Dermis blood vessel endothelial cell (primary cell): Measurements from ENCODE around the gene BSPRY. TPM values are rescaled to one million over a fixed set of nuclear protein-coding genes. Genes with fewer than 3 reads are reported as not detected.
"Not testable (repeated sequence)": the region's sequence is repeated elsewhere in the genome, so short reads cannot be mapped to it uniquely, and the experiment has no call there.

ENCODE experiments used
- DNase-seq: peaks from one replicate; pipeline ENCODE4 v3.0.0; 2010
- total RNA-seq: library from RNA; depleted of rRNA; stranded (reverse); fragments of >200 nt; gene quantifications from 2 replicates; pipeline ENCODE4 v1.2.3, GENCODE V29; 2014

BSPRY gene
- total RNA-seq, 1 donor from 2014 or later: not detected

GRCh38 chr9:113341712-113342410, 7.5 kb upstream of the BSPRY start:
- no peak for DNase-seq

- DNase-seq: peak; percentile 23
Observed at GRCh38 chr9:113343732-113344231, 5.6 kb upstream of the BSPRY start.

DNA sequence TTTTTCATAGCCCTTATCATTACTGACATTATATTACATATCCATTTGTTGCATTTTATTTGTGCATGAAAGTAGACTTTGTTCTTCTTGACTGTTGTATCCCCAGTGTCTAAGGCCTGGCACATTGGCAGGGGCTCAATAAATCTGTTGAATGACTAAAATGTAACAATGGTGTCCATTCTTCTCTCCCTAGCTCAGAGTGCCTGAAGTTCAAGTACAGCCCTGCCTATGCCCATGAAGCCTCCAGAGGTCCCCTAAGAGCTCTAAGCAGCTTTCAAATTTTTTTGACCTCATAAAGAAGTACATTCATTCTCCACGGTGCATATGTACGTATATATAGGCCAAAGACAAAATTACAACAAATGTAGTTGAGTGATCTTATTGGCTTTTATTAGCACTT, 4.2 kb upstream of the BSPRY start:
- DNase-seq: no peak

GRCh38 chr9:113345671-113346070, 3.7 kb upstream of the BSPRY start:
- no peak for DNase-seq

- DNase-seq: no peak
Observed at GRCh38 chr9:113348437-113348836, 904 bp upstream of the BSPRY start.

DNA sequence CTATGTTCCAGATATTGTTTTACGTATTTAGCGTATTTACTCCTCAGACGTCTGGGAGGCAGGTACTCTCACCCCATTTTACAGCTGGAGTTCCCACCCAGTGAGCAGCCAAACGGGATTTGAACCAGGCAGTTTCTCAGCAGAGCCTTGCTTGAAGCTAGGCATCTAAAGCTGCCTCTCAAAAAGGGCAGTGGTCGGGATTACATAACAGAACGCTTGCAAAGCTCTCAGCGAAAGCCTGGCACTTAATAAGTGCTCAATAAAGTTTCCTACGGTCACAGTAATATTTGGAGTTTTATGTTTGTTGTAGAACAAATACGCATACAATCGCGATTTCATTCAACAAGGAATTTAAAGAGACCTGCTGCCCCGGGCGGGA, 286 bp upstream of the BSPRY start:
- DNase-seq: no peak

DNA sequence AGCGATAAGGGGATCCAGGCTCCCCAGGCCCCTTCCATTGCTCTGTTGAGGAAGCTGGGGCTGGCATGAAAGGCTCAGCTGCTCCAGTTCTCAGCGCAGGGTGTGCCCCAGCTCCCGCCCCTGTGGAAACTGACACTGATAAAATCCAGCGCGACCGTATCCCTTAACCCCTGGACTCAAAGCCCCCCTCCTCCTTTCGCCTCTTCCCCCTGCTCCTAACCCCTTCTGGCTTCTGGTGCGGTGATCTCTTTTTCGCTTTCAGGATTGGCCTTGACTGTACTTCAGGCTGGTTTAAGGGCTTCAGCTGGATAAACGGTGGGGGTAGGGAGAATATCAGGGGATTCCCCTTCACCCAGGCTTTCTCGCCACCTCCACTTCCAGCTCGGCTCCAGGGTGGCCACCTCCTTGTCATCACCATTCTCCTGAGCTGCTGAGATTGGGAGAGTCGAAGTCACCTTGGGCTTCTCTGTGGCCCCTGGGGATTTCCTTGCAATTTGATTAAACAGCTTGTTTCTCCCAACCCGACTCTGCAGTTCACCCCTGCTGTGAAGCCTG, 843 bp downstream of the BSPRY start:
- no peak for DNase-seq

- peak; percentile 11 for DNase-seq
Observed at GRCh38 chr9:113350937-113351336, 1.6 kb downstream of the BSPRY start.

DNA sequence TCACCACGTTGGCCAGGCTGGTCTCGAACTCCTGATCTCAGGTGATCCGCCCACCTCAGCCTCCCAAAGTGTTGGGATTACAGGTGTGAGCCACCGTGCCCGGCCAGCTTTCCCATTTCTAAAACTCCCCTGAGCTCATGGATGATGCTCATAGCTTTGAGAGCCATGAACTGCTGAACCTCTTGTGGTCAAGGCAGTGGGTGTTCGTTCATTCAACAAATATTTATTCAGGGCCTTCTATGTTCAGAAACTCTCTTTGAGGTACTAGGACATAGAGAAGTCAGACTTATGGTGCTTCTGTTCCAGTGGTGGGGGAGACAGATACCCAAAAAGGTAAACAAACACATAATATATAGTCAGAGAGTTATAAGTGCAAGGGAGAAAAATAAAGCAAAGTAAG, 2.7 kb downstream of the BSPRY start:
- DNase-seq: no peak

- no peak for DNase-seq
Observed at GRCh38 chr9:113352411-113352810, 3.1 kb downstream of the BSPRY start.

DNA sequence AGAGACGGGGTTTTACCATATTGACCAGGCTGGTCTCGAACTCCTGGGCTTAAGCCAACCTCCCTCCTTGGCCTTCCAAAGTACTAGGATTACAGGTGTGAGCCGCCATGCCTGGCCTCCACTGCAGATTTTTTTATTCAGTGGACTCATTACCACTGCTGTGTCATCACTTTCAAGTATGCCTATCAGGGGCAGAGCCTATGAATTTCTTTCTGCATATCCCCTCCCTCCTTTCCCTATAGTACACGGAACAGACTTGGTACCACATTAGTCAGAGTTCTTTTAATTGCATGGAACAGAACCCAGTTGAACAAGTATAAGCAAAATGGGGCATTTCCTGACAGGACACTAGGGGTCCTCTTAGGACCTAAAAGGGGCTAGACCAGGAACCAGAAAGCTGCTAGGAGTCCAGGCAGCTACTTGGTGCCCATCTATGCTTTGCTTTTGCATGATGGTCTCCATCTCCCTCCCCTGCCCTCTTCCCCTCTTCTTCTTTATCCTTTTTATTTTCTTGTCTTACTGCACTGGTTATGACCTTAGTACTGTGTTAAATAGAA, 5.8 kb downstream of the BSPRY start:
- DNase-seq: no peak

DNA sequence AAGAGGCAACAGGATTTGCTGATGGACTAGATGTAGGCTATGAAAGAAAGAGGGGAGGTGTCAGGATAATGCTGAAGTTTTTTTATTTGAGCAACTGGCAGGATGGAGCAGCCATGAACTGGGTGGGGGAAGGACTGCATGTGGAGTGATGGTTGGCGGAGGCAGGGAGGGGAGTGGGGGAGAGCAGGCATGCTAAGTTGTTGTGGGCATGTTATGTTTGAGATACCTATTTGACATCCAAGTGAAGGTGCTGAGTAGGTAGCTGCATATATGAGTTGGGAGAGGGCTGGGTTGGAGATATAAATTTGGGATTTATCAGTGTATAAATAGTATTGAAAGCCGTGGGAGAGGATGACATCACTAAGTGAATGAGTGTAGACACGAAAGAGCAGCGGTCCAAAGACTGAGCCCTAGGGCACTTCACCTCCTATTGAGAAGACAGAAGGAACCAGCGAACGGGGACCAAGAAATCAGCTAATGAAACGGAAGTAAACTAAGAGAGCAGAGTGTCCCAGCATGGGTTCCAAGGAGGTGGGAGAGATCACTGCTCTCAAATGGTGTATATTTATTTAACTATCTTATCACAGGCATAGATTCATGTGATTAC, 7.4 kb downstream of the BSPRY start:
- DNase-seq: no peak

DNA sequence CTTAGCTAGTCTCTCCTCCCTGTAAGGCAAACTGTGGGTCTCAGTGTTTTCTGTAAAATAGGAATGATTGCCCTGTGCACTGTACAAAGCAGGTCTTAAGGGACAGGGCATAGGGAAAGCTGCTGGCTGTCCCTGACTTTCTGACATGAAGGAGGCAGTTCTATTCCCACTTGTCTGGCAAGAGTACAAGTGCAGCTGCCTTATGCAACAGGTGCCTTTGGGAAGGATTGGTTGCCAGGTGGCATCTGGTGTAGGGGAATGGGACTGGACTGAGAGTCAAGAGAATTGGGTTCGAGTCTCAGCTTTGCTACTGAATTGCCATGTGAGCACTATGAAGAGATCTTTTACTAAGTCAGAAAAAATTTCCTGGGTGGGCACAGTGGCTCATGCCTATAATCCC, 10.0 kb downstream of the BSPRY start:
- DNase-seq: no peak

GRCh38 chr9:113360242-113360842, 11.0 kb downstream of the BSPRY start:
- DNase-seq: no peak

DNA sequence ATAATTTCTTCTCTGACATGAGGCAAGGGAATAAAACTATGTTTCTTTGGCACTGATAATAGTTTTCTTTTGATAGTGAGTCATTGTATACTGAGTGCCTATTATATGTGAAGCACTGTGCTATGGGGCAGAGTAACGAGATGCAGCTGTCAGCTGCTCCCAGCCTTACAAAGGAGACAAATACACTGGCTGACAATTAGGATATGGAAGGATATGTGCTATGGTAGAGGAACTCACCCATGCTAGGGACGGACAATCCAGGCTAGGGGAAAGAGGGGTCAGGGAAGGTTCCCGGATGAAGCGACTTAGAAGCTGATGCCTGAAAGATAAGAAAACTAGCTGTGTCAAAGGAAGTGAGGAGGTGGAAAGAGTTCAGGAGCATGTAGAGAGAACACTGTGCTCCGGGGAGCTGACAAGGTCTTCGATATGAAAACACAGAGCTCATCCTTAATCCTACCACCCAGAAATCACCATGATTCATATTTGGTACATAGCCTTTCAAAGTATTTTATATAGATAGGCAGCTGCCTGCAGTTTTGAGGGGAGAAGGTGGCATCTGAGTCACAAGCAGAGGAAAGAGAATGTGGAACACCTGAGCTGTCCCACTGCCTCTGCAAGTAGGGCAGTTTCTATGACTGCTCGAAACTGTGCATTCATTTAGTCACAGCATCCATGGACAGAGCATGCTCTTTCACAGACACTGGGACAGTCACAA, 12.1 kb downstream of the BSPRY start:
- DNase-seq: peak; percentile 43

- DNase-seq: no peak
Observed at GRCh38 chr9:113363336-113363735, 14.0 kb downstream of the BSPRY start.

GRCh38 chr9:113364951-113365350, 15.6 kb downstream of the BSPRY start:
- no peak for DNase-seq

GRCh38 chr9:113365652-113366051, 16.3 kb downstream of the BSPRY start:
- not testable (repeated sequence) for DNase-seq

- DNase-seq: no peak
Observed at GRCh38 chr9:113368348-113368981, 19.1 kb downstream of the BSPRY start.

GRCh38 chr9:113368982-113369854, 19.9 kb downstream of the BSPRY start:
- DNase-seq: no peak

DNA sequence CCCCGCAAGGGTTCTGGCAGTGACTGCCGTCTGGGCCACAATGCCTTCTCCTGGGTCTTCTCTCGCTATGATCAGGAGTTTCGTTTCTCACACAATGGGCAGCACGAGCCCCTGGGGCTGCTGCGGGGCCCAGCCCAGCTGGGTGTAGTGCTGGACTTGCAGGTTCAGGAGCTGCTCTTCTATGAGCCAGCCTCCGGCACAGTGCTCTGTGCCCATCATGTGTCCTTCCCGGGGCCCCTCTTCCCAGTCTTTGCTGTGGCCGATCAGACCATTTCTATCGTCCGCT, 20.5 kb downstream of the BSPRY start:
- no peak for DNase-seq
